NB4 (cell line): ENCODE measurements around the gene CALN1.

Source experiments
- DNase-seq: peaks from one replicate; pipeline ENCODE4 v3.0.0; 2010; ENCODE audit warnings: low read depth
- H3K4me3 ChIP-seq: one replicate; pipeline ENCODE4 v1.5.1; 2011; ENCODE audit warnings: mild to moderate bottlenecking, low read depth, low read length, moderate library complexity
- CTCF ChIP-seq: IDR thresholded peaks from one replicate; pipeline ENCODE4 v1.5.1; 2012; ENCODE audit warnings: low read depth, low read length
- MAX ChIP-seq: IDR thresholded peaks from 2 replicates; pipeline ENCODE4 v1.6.1; 2011; ENCODE audit warnings: low read depth, low read length
- MYC ChIP-seq: IDR thresholded peaks from 2 replicates; pipeline ENCODE4 v1.6.1; 2011; ENCODE audit warnings: low read depth, low read length
- POLR2A ChIP-seq: IDR thresholded peaks from 2 replicates; pipeline ENCODE4 v1.6.1; 2011; ENCODE audit warnings: mild to moderate bottlenecking; ENCODE audit not compliant: insufficient read length; ENCODE audit errors: extremely low read depth

Gene CALN1

GRCh38 chr7:72170475-72170874 lies 241.7 kb downstream of the CALN1 start:
- no peak for DNase-seq
- H3K4me3 ChIP-seq = no peak overlapping the region
- TF ChIP-seq CTCF (no peak), MAX (no peak), POLR2A (no peak), MYC (no peak)

GRCh38 chr7:72163271-72163670 lies 248.9 kb downstream of the CALN1 start:
- DNase-seq = no peak
- TF ChIP-seq POLR2A (no peak), MYC (no peak), MAX (no peak), CTCF (no peak)

GRCh38 chr7:72161534-72161933 lies 250.6 kb downstream of the CALN1 start:
- no peak overlapping the region for H3K4me3 ChIP-seq
- DNase-seq = peak; percentile 19
- TF ChIP-seq CTCF (peak; percentile 45), MYC (no peak)

More at GRCh38 chr7:72163271-72163670, 248.9 kb downstream of the CALN1 start:
- no peak overlapping the region for H3K4me3 ChIP-seq

GRCh38 chr7:72159911-72160310 lies 252.2 kb downstream of the CALN1 start:
- no peak for TF ChIP-seq MYC
- TF ChIP-seq CTCF = no peak
- TF ChIP-seq MAX = no peak
- no peak for TF ChIP-seq POLR2A
- no peak overlapping the region for H3K4me3 ChIP-seq
- DNase-seq = no peak

- TF ChIP-seq MYC (no peak), CTCF (no peak), MAX (no peak), POLR2A (no peak)
- H3K4me3 ChIP-seq = no peak overlapping the region
- no peak for DNase-seq
Measured at GRCh38 chr7:72156671-72157070, 255.5 kb downstream of the CALN1 start.

- no peak for DNase-seq
- no peak overlapping the region for H3K4me3 ChIP-seq
- TF ChIP-seq POLR2A = no peak
- TF ChIP-seq CTCF = no peak
- no peak for TF ChIP-seq MAX
Measured at GRCh38 chr7:72153132-72153512, 259.0 kb downstream of the CALN1 start.
